GM12891 (cell line): Measurements from ENCODE around the gene MYCBP2.

Source experiments
- PAX5 ChIP-seq: IDR thresholded peaks from 2 replicates; pipeline ENCODE4 v1.6.1; 2011; ENCODE audit warnings: low read length, moderate library complexity, mild to moderate bottlenecking; ENCODE audit not compliant: insufficient read depth, severe bottlenecking
- POLR2A ChIP-seq: IDR thresholded peaks from 2 replicates; pipeline ENCODE4 v1.6.1; 2011; ENCODE audit warnings: low read depth, low read length, control low read depth
- POLR2AphosphoS5 ChIP-seq: IDR thresholded peaks from 2 replicates; pipeline ENCODE4 v1.6.1; 2011; ENCODE audit warnings: low read depth, low read length, control low read depth
- SPI1 ChIP-seq: IDR thresholded peaks from 2 replicates; pipeline ENCODE4 v1.6.1; 2011; ENCODE audit warnings: low read depth, low read length, control low read depth
- TAF1 ChIP-seq: IDR thresholded peaks from 2 replicates; pipeline ENCODE4 v1.6.1; 2011; ENCODE audit warnings: low read depth, low read length, control low read depth

GRCh38 chr13:77016251-77016812, 310.6 kb downstream of the MYCBP2 start:
- TF ChIP-seq POLR2A: no peak
- no peak for TF ChIP-seq SPI1
- TF ChIP-seq TAF1: no peak
- no peak for TF ChIP-seq POLR2AphosphoS5
- no peak for TF ChIP-seq PAX5
